GM13976 (cell line): ENCODE data around the gene CYGB.
"Not testable (repeated sequence)": the region's sequence is repeated elsewhere in the genome, so short reads cannot be mapped to it uniquely, and the experiment has no call there.

Experiments used
- DNase-seq: peaks from one replicate; pipeline ENCODE4 v3.0.0; 2012; ENCODE audit warnings: low spot score
- in situ Hi-C: fragments of 300-500 bp; cut with MboI; formaldehyde crosslinking; loops from one replicate; pipeline ENCODE4 v1.12.0; 2022; ENCODE audit warnings: low sequenced_read_pairs, mixed read lengths, inconsistent platforms; ENCODE audit not compliant: unreplicated experiment
- TF ChIP-seq, protein P1 (sequence below): IDR thresholded peaks from 2 replicates; pipeline ENCODE4 v1.5.1; 2012; ENCODE audit warnings: borderline replicate concordance, mild to moderate bottlenecking; ENCODE audit not compliant: insufficient read depth; ENCODE audit errors: extremely low read depth, missing control alignments, control extremely low read depth

Gene CYGB

DNA sequence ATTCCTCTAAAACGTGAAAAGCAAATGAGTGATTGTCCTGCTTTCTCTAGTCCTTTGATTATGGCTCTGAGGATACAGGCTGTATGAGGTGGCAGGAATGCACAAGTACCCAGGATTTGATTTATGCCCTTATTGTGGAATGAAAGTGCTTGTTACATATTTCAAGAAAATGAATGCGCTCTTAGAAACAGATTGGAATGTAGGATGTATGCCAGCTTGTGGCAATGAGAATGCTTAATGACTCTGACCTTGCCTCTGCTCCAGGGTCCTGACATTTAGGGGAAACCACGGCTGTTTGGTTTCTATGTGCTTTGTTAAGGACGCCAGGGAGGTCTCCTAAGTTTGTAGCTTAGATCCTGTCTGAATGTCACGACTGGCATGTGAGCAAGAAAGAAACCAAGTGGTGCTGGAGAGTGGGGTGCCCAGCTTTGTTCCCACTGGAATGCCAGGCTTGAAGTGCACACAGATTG lies 24.3 kb upstream of the CYGB start:
- DNase-seq, result no peak
- in situ Hi-C loops, result no loop called here
- TF ChIP-seq, protein P1, sequence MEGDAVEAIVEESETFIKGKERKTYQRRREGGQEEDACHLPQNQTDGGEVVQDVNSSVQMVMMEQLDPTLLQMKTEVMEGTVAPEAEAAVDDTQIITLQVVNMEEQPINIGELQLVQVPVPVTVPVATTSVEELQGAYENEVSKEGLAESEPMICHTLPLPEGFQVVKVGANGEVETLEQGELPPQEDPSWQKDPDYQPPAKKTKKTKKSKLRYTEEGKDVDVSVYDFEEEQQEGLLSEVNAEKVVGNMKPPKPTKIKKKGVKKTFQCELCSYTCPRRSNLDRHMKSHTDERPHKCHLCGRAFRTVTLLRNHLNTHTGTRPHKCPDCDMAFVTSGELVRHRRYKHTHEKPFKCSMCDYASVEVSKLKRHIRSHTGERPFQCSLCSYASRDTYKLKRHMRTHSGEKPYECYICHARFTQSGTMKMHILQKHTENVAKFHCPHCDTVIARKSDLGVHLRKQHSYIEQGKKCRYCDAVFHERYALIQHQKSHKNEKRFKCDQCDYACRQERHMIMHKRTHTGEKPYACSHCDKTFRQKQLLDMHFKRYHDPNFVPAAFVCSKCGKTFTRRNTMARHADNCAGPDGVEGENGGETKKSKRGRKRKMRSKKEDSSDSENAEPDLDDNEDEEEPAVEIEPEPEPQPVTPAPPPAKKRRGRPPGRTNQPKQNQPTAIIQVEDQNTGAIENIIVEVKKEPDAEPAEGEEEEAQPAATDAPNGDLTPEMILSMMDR, result no peak

DNA sequence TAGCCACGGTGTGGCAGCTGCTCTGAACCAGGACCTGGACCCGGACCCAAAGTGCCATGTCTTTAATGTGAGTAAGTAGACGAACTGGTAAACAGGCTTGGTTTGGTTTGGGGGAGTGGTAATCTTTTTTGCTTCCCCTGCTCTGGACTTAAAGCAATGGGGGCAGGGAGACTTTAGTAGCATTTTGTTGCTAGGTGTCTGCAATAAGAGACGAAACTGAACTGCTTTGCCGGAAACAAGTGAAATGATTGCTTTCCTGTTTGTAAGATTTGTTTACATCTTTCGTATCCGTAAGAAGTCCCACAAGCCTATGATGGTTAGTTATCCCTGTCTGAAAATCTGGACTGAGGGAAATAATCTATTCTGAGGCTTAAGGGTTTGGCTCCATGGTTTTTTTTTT lies 23.8 kb upstream of the CYGB start:
- in situ Hi-C loops, result no loop called here
- DNase-seq, result no peak

DNA sequence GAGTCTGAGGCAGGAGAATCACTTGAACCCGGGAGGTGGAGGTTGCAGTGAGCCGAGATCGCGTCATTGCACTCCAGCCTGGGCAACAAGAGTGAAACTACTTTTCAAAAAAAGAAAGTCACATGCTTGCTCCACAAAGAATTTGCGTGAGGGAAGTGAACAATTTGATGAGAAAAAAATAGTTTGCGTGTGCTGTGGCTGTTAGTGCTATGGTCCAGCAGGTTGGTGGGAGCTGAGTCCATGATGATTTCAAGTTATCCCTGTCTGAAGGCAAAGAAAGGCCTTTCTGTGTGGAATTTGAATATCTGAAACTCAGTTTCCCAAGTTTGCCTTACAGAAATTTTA lies 23.3 kb upstream of the CYGB start:
- TF ChIP-seq, protein P1, result no peak
- no peak for DNase-seq
- in situ Hi-C loops, result no loop called here

More for the DNA sequence above, 23.8 kb upstream of the CYGB start:
- TF ChIP-seq, protein P1, result no peak

DNA sequence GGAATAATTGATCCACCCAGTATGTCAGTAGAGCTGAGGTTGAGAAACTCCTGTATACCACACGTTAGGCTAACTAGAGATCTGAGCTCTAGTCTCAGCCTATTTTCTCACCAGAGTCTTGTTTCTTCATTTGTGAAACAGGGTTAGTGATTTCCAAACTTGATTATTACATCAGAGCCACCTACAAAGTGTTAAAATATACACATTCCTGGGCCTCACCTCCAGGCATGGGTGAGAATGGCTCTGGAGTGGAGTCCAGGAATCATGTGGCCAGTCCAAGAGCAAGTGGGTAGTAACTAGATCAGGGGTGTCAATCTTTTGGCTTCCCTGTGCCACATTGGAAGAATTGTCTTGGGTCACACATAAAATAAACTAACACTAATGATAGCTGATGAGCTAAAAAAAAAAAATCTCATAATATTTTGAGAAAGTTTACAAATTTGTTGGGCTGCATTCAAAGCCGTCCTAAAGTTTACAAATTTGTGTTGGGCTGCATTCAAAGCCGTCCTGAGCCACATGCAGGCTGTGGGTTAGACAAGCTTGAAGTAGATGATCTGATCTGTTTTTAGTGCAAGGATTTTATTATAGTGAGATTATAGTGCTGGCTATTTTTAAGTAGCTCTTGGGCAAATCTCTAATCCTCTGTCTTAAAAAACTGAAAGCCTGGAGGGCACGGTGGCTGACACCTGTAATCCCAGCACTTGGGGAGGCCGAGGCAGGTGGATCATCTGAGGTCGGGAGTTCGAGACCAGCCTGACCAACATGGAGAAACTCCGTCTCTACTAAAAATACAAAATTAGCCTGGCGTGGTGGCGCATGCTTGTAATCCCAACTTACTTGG lies 22.7 kb upstream of the CYGB start:
- TF ChIP-seq, protein P1, result no peak
- in situ Hi-C loops, result no loop called here

DNA sequence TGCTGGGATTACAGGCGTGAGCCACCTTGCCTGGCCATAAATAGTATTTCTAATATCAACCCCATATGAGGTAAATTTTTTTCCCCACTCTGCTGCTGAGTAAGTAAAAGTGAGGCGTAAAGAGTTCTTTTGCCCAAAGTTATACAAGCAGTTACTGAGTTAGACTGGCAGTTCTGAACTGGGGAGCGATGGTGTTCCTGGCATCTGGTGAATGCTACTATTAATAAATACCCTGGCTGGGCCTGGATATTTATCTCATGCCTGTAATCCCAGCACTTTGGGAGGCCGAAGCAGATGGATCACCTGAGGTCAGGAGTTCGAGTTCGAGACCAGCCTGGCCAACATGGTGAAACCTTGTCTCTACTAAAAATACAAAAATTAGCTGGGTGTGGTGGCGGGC lies 22.0 kb upstream of the CYGB start:
- in situ Hi-C loops, DNase-seq: not testable (repeated sequence)

More for the DNA sequence above, 22.7 kb upstream of the CYGB start:
- no peak for DNase-seq

DNA sequence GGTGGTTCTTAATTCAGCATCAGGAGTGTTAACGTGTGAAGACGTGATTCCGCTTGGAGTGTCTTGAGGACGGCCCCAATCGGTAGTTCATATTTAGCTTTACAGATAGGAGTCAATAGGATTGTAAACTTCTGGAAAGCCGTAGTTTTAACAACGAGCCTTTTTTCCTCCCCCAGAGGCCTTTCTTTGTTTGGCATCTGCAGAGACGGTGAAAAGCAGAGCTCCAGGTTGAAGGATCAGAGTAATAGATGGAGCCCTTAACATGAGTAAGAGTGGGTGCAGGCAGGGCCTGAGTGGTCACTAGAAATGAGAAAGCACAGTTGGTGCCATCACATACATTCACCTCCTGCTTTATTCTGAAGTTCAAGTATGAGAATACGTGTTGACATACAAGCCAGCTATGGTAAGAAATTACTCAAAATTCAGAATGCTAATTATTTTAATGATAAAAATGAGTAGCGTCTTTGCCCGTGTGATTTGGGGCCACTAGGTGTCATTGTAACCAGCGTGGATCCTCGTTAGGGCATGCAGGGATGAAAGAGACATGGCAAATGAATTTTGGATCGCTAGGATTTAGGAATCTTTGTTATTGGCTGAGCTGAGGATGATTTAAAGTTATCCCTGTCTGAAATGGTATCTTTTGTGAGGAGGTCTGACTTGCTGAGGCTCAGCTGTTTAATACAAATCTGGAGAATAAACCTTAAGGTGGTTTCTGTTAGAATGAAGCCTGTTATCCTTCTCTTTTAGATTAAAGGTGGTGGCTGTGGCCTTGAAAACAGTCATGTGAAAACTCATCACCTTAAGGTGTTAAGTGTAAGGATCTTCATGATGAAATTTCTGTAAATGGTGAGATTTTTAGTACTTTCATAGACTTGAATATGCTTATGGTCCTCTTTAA lies 20.9 kb upstream of the CYGB start:
- in situ Hi-C loops, result no loop called here
- DNase-seq, result no peak
- TF ChIP-seq, protein P1, result peak; percentile 59

DNA sequence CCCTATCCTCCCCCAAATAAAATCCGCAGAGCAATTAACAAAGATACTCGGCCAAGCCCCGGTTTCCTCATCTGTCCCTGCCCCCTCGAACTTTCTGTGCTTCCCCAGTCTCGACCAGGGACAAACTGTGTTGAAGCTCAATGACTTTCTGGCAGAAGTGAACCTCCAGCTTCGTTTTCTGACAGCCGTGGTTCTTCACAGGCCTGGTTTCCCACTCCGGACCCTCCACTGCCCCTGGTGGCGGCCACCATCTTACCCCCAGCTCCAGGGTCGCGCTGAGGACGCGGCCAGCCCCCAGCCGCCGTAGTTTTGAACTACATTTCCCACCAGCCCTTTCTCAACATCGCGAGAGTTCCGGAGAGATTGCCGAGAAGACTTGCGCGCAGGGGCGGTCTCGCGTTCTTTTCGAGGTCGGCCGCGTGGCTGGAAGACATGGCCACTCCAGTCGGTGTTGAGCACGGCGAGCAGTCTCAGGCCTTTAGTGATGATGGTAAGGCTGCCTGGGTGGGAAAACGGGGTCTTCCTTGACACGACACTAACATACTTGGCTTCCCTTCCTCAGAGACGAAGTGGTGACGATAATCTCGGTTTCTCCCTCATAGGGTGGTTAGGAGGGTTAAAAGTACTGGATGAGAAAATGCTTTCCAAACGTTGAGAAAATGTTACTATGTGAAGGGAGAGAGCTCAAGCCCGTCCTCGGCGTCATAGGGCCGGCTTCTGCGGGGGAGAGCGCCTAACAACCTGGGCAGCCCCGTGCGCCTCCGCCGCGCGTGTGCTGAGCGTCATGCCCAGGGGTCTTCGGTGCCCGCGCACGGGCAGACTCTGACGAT lies 20.1 kb upstream of the CYGB start:
- in situ Hi-C loops, result no loop called here
- DNase-seq, result peak; percentile 93
- TF ChIP-seq, protein P1, result peak; percentile 45
